ENCODE measurements around the gene GNAI3. TPM values are rescaled to one million over a fixed set of nuclear protein-coding genes. Genes with fewer than 3 reads are reported as not detected.

The GNAI3 gene
- total RNA-seq, 2 experiments from 2014 or later, result 3.8 to 6.1 TPM

GRCh38 chr1:109504974-109505373 is 43.4 kb upstream of the GNAI3 start:
- Histone ChIP-seq H3K36me3 (ENCODE audit: insufficient read depth, low read length) (peaks cover 16% of the 10 kb centered on the region; the same call in 1 of the 2 replicates), H3K9me3 (ENCODE audit: low read length) (no peaks in the 10 kb centered on the region), H3K79me2 (ENCODE audit: insufficient read depth, low read depth, low read length) (no peaks in the 10 kb centered on the region), H3K4me1 (ENCODE audit: insufficient read depth, low read length, poor library complexity, severe bottlenecking) (peaks cover 2% of the 10 kb centered on the region), H4K20me1 (ENCODE audit: insufficient read depth, low read length) (no peaks in the 10 kb centered on the region), H3K4me2 (ENCODE audit: low read length) (no peak overlapping the region), H3K4me3 (ENCODE audit: low read depth, low read length, poor library complexity, severe bottlenecking) (no peak overlapping the region), H3K27ac (ENCODE audit: low read depth, low read length, poor library complexity, severe bottlenecking) (no peak overlapping the region), H3K9me2 (ENCODE audit: insufficient read depth, low read length) (no peaks in the 10 kb centered on the region), H2AFZ (ENCODE audit: low read length) (no peak overlapping the region)
- TF ChIP-seq, protein P1, sequence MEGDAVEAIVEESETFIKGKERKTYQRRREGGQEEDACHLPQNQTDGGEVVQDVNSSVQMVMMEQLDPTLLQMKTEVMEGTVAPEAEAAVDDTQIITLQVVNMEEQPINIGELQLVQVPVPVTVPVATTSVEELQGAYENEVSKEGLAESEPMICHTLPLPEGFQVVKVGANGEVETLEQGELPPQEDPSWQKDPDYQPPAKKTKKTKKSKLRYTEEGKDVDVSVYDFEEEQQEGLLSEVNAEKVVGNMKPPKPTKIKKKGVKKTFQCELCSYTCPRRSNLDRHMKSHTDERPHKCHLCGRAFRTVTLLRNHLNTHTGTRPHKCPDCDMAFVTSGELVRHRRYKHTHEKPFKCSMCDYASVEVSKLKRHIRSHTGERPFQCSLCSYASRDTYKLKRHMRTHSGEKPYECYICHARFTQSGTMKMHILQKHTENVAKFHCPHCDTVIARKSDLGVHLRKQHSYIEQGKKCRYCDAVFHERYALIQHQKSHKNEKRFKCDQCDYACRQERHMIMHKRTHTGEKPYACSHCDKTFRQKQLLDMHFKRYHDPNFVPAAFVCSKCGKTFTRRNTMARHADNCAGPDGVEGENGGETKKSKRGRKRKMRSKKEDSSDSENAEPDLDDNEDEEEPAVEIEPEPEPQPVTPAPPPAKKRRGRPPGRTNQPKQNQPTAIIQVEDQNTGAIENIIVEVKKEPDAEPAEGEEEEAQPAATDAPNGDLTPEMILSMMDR (conservative IDR thresholded peaks at IDR 0.05; ENCODE audit: low read length), result no peak
- no peak for TF ChIP-seq EZH2phosphoT487 (IDR thresholded peaks at IDR 0.05; ENCODE audit: borderline replicate concordance, low read depth, low read length)
- CTCF ChIA-PET (ENCODE audit: unreplicated experiment), result no interaction called here
- DNase-seq (ENCODE audit: low spot score), result no peak
- POLR2A ChIA-PET, result interaction anchor here (0.5 to 1.2 kb wide), 4 partner anchors 9 to 649 kb away, joined by 3 to 7 read pairs (median 4); no protein-coding TSS in a partner anchor
- BruUV-seq (replicated peaks), result no TSS peak
- intact Hi-C loops (cut with micrococcal nuclease; ENCODE audit: unreplicated experiment), result no loop called here

- TF ChIP-seq, protein P1 (conservative IDR thresholded peaks at IDR 0.05; ENCODE audit: low read length), result no peak
- no peak for TF ChIP-seq EZH2phosphoT487 (IDR thresholded peaks at IDR 0.05; ENCODE audit: borderline replicate concordance, low read depth, low read length)
- H3K79me2 ChIP-seq (ENCODE audit: insufficient read depth, low read depth, low read length), result no peaks in the 10 kb centered on the region
- no peaks in the 10 kb centered on the region for H3K9me3 ChIP-seq (ENCODE audit: low read length)
- ChIA-PET POLR2A (no interaction called here), CTCF (ENCODE audit: unreplicated experiment) (interaction anchor here (1.1 kb wide), 1 partner anchor 14 kb away, joined by 4 read pairs; the partner anchor contains the start of gene CYB561D1)
- H3K4me1 ChIP-seq (ENCODE audit: insufficient read depth, low read length, poor library complexity, severe bottlenecking), result peaks cover 3% of the 10 kb centered on the region
- no peak for DNase-seq (ENCODE audit: low spot score)
- no TSS peak for BruUV-seq (replicated peaks)
- H3K4me3 ChIP-seq (ENCODE audit: low read depth, low read length, poor library complexity, severe bottlenecking), result no peak overlapping the region
- no peak overlapping the region for H3K27ac ChIP-seq (ENCODE audit: low read depth, low read length, poor library complexity, severe bottlenecking)
- H3K9me2 ChIP-seq (ENCODE audit: insufficient read depth, low read length), result no peaks in the 10 kb centered on the region
- intact Hi-C loops (cut with micrococcal nuclease; ENCODE audit: unreplicated experiment), result no loop called here
- no peak overlapping the region for H2AFZ ChIP-seq (ENCODE audit: low read length)
- no peaks in the 10 kb centered on the region for H3K36me3 ChIP-seq (ENCODE audit: insufficient read depth, low read length)
- no peak overlapping the region for H3K4me2 ChIP-seq (ENCODE audit: low read length)
- H4K20me1 ChIP-seq (ENCODE audit: insufficient read depth, low read length), result no peaks in the 10 kb centered on the region
Measured at GRCh38 chr1:109508001-109508872, 40.2 kb upstream of the GNAI3 start.

GRCh38 chr1:109508873-109509175 is 39.6 kb upstream of the GNAI3 start:
- no peaks in the 10 kb centered on the region for H4K20me1 ChIP-seq (ENCODE audit: insufficient read depth, low read length)
- no peak overlapping the region for H2AFZ ChIP-seq (ENCODE audit: low read length)
- ChIA-PET POLR2A (no interaction called here), CTCF (ENCODE audit: unreplicated experiment) (interaction anchor here (1.0 kb wide), 2 partner anchors 18 to 24 kb away, joined by 3 read pairs; no protein-coding TSS in a partner anchor)
- no peaks in the 10 kb centered on the region for H3K79me2 ChIP-seq (ENCODE audit: insufficient read depth, low read depth, low read length)
- TF ChIP-seq, protein P1 (conservative IDR thresholded peaks at IDR 0.05; ENCODE audit: low read length), result no peak
- TF ChIP-seq EZH2phosphoT487 (IDR thresholded peaks at IDR 0.05; ENCODE audit: borderline replicate concordance, low read depth, low read length), result no peak
- no peaks in the 10 kb centered on the region for H3K36me3 ChIP-seq (ENCODE audit: insufficient read depth, low read length)
- peaks cover 3% of the 10 kb centered on the region for H3K4me1 ChIP-seq (ENCODE audit: insufficient read depth, low read length, poor library complexity, severe bottlenecking)
- DNase-seq (ENCODE audit: low spot score), result no peak
- peak overlapping the region; percentile 50; the same call in 1 of the 2 replicates for H3K4me2 ChIP-seq (ENCODE audit: low read length)
- no peak overlapping the region for H3K27ac ChIP-seq (ENCODE audit: low read depth, low read length, poor library complexity, severe bottlenecking)
- no TSS peak for BruUV-seq (replicated peaks)
- H3K9me3 ChIP-seq (ENCODE audit: low read length), result no peaks in the 10 kb centered on the region
- intact Hi-C loops (cut with micrococcal nuclease; ENCODE audit: unreplicated experiment), result no loop called here
- H3K4me3 ChIP-seq (ENCODE audit: low read depth, low read length, poor library complexity, severe bottlenecking), result peak overlapping the region; percentile 59
- no peaks in the 10 kb centered on the region for H3K9me2 ChIP-seq (ENCODE audit: insufficient read depth, low read length)

Measured in OCI-LY7 (cell line).